ENCODE data around the gene KIT.

DNA sequence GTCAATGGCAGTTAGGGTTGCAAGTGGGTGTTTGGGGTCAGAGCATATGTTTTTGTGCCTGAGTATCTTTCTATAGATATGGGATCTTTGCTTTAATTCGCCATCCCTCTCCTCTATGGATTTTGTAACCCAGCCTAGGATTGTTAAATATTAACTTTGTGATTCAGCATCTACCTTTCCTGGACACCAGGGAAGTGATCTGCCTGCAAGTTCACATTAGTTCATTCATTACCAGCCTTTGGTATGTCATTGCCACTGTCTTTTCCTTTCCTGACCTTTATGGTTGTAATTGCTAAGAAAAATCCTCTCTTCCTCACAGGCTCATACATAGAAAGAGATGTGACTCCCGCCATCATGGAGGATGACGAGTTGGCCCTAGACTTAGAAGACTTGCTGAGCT, 73.8 kb downstream of the KIT start:
- TF ChIP-seq, protein P1, sequence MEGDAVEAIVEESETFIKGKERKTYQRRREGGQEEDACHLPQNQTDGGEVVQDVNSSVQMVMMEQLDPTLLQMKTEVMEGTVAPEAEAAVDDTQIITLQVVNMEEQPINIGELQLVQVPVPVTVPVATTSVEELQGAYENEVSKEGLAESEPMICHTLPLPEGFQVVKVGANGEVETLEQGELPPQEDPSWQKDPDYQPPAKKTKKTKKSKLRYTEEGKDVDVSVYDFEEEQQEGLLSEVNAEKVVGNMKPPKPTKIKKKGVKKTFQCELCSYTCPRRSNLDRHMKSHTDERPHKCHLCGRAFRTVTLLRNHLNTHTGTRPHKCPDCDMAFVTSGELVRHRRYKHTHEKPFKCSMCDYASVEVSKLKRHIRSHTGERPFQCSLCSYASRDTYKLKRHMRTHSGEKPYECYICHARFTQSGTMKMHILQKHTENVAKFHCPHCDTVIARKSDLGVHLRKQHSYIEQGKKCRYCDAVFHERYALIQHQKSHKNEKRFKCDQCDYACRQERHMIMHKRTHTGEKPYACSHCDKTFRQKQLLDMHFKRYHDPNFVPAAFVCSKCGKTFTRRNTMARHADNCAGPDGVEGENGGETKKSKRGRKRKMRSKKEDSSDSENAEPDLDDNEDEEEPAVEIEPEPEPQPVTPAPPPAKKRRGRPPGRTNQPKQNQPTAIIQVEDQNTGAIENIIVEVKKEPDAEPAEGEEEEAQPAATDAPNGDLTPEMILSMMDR (conservative IDR thresholded peaks at IDR 0.05; ENCODE audit: low read length), result no peak
- no peak for TF ChIP-seq EZH2phosphoT487 (IDR thresholded peaks at IDR 0.05; ENCODE audit: borderline replicate concordance)

Measured in Loucy (cell line).